GM12873 (cell line): ENCODE data around the gene MRPL24.

Source experiments
- CTCF ChIP-seq: IDR thresholded peaks from 2 replicates; pipeline ENCODE4 v1.5.1; 2012; ENCODE audit warnings: low read depth, mild to moderate bottlenecking, moderate library complexity, low read length, control low read depth; ENCODE audit not compliant: insufficient read depth; ENCODE audit errors: missing control alignments

The MRPL24 gene

DNA sequence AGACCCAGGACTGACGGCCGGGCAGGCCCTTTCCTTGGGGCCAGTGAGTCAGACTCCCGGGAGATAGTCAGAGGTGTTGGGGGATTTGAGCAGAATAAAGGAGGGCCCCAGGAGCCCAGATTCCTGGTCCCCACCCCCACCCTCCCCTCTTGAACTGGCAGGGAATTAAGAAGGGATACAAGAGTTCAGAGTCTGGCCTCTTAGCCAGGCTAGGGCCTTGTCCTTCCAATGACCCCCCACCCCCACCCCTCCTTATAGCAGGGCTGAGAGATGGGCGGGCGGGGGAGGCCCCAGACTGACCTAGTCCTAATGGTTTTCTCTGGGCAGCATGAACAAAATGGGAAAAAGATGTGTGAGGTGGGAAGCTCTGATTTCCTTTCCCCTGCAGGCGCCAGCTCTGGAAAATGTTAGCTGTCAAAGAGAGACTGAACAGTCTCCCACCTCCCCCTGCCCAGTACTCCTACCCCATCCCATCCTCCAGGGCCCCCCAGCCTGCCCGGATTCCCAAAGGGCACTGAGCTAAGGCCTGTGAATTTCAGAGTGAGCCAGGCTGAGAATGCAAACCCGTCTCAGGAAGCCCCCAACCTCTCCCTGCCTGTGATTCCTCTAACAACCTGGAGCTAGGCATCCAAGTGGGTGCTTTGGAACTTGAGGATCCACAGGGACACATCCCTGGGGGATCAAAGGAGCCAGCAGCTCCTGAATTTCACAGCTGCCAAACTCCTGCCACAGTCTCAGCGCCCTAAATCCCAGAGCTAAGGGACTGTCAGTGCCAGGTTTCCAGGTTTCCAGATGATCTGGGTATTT, 29.7 kb downstream of the MRPL24 start:
- no peak for TF ChIP-seq CTCF

DNA sequence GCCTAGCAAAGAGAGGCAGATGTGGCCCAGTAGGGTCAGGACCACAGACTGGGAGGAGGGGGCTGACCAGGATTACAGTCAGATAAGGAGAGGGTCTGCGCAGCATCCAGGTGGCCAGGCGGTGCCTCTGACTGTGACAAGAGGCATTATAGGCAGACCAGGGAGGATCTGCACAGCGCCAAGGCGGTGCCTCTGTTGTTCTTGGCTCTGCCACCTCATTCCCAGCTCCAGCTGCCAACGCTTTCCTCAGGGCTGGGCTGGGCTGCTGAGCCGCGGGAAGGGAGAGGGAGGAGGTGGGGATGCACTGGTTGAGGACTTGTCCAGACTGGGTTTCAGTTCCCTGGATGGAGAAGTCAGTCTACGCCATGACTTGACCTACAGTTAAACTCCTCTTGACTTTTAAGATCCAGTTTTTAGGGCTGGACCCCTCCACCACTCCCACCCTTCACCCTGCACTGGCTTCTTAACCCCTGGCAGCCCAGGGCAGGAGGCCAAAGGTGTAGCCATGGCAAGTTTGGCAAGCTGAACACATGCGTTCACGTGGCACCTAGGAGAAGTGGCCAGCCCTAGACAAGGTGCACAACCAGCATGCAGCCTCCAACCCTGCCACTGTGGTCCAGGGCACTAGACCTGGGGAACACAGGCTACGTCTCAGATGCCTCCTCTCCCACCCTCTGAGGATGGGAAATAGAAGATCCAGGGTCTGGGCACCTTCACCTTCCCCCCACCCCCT, 31.0 kb downstream of the MRPL24 start:
- no peak for TF ChIP-seq CTCF

GRCh38 chr1:156709031-156709430, 31.9 kb downstream of the MRPL24 start:
- TF ChIP-seq CTCF, result no peak

- no peak for TF ChIP-seq CTCF
These were observed 32.6 kb downstream of the MRPL24 start for GRCh38 chr1:156708218-156708661.

GRCh38 chr1:156707417-156708217, 33.3 kb downstream of the MRPL24 start:
- TF ChIP-seq CTCF, result no peak

DNA sequence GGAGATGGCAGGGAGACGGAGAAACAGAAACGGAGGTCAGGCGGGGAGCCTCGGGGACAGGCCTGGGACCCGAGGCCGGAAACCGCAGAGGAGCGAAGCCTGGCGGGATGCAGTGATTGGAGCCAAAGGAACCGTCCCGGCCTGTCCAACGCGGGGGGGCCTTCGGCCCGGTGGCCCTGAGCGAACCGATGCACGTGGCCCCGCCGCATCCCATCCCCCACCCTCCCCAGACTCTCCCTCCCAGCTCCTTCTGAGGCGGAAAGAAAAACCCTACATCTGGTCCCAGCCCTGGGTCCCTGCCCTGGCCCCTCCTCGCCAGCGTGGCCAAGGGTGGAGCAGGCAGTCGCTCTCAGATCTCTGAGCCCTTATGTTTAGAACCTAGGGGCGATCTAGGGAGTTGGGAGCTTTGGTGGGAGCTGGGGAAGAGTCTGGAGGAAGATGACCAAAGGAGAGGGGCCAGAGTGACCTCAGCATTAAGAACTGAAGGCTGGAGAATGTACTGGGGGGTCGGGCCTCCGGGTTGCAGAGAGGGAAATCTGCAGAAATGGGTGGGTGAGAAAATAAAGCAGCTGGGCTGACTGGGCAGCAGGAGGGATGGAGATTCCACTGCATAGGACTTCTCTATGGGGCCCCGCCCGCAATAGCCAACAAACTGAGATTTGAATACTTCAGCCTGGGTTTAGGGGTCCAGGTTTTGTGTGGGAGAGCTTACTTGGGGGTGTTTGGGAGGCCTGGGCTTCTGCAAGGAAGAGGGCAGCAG, 34.1 kb downstream of the MRPL24 start:
- TF ChIP-seq CTCF, result no peak
